NB4 (cell line): ENCODE results near the gene ATP11C.

Experiments
- CTCF ChIP-seq: IDR thresholded peaks from one replicate; pipeline ENCODE4 v1.5.1; 2012; ENCODE audit warnings: low read depth, low read length
- POLR2A ChIP-seq: IDR thresholded peaks from 2 replicates; pipeline ENCODE4 v1.6.1; 2011; ENCODE audit warnings: mild to moderate bottlenecking; ENCODE audit not compliant: insufficient read length; ENCODE audit errors: extremely low read depth

GRCh38 chrX:139877710-139878414 lies 55.0 kb downstream of the ATP11C start:
- no peak for TF ChIP-seq POLR2A
- TF ChIP-seq CTCF: no peak
